NCI-H2081 (cell line): ENCODE data around the gene ALDH16A1.

ENCODE experiments used
- DNase-seq, 2 experiments: peaks; one replicate each; lab custom pipeline; 2025; lab: John Stamatoyannopoulos, UW

ALDH16A1 gene

DNA sequence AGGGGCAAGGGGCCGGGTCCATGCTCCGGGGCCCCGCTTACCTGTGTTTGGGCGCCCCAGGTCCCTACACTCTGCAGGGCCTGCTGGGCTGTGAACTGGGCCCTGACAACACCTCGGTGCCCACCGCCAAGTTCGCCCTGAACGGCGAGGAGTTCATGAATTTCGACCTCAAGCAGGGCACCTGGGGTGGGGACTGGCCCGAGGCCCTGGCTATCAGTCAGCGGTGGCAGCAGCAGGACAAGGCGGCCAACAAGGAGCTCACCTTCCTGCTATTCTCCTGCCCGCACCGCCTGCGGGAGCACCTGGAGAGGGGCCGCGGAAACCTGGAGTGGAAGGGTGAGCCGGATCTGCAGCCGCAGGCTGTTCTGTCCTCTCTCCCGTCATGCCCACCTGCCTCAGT lies 61.1 kb downstream of the ALDH16A1 start:
- no peak for DNase-seq

DNA sequence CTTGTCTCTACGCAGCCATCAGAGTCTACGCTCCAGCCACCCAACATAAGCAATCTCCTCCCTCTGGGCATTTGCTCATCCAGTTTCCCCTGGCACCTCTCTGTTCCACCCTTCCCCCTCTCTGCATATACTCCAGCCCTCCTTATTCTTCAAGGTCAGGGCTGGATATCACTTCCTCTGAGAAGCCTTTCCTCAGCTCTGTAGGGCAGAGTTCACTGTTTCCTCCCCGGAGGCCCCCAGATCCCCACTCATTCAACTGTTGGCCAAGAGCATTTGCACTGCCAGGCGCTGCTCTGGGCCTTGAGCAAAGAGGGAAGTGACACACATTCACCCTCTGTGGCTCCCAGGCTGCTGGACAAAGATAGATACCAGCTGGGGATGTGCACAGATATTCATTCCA lies 62.7 kb downstream of the ALDH16A1 start:
- no peak for DNase-seq

DNA sequence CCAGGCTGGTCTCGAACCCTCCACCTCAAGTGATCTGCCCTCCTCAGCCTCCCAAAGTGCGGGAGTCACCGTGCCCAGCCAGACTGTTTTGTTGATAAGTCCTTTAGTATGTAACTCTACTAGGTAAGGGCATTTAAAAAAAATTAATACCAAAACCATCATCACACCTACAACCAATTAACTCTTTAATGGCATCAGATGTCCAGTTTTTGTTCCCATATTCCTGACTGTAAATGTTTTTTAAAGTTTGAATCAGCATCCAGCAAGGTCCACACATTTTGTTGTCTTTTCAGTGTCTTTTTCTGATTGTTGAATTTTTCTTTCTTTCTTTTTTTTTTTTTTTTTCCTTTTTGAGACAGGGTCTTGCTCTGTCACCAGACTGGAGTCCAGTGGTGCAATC lies 65.0 kb downstream of the ALDH16A1 start:
- no peak for DNase-seq
